Measurements from ENCODE around the gene AFP.
A peak's percentile ranks its signal among the peaks of the same experiment; 100 is the strongest.

The AFP gene

DNA sequence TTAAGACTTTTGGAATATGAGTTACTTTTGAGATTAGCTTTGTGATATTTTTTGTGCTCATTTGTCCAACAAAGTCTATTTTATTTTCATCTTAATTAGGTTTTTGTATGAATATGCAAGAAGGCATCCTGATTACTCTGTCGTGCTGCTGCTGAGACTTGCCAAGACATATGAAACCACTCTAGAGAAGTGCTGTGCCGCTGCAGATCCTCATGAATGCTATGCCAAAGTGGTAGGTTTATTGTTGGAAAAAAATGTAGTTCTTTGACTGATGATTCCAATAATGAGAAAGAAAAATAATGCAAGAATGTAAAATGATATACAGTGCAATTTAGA lies 21.1 kb upstream of the AFP start:
- DNase-seq (ENCODE audit: low read depth): no peak

DNA sequence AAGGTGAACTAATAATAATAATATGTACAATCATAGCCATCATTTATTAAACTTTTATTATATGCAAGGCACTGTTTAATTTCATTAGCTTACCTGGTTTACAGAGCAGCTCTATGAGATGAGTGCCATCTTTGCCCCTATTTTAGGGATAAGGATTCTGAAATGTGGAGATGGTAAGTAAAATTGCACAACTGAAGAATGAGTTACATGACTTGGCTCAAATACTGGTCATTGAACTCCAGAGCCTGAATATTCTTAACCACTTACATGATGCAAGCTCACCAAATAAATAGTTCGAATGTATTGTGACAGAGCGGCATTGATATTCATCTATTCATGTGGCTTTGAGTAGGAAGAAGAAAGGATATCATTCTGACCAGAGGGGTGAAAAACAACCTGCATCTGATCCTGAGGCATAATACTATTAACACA lies 20.2 kb upstream of the AFP start:
- no peak for DNase-seq (ENCODE audit: low read depth)

DNA sequence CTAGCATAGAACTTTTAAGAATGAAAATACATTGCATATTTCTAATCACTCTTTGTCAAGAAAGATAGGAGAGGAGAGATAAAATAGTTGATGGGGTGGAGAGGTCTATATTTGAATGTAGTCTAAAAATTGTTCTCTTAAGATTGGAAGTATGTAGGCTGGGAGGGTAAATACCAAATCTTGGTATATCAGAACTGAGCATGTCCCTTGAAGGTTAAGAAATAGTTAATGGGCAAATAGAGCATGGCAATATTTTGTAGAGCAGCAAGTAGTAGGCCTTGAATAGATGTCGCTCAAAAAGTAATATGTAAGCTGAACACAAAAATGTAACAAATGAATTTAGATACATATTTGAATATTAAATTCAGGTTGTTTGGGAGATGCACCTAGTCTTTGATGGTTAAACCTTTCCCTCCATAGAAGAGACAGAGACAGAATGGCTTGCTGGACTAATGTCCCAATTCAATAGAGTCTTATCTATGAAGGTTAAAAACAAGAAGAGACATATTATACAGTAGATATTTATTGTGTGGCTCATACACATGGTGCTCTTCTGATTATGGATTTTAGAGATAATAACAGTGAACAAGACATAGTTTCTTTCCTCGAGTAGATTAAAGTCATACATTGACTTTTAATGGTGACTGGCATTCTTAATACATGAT lies 19.5 kb upstream of the AFP start:
- DNase-seq (ENCODE audit: low read depth): no peak

DNA sequence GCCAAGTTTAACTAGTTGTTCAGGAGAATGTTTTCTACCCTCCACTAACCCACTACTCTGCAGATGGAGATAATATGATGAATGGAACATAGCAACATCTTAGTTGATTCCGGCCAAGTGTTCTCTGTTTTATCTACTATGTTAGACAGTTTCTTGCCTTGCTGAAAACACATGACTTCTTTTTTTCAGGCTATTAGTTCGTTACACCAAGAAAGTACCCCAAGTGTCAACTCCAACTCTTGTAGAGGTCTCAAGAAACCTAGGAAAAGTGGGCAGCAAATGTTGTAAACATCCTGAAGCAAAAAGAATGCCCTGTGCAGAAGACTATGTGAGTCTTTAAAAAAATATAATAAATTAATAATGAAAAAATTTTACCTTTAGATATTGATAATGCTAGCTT lies 18.7 kb upstream of the AFP start:
- no peak for DNase-seq (ENCODE audit: low read depth)

DNA sequence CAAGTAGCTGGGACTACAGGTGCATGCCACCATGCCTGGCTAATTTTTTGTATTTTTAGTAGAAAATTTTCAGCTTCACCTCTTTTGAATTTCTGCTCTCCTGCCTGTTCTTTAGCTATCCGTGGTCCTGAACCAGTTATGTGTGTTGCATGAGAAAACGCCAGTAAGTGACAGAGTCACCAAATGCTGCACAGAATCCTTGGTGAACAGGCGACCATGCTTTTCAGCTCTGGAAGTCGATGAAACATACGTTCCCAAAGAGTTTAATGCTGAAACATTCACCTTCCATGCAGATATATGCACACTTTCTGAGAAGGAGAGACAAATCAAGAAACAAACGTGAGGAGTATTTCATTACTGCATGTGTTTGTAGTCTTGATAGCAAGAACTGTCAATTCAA lies 18.0 kb upstream of the AFP start:
- peak; percentile 42 for DNase-seq (ENCODE audit: low read depth)

DNA sequence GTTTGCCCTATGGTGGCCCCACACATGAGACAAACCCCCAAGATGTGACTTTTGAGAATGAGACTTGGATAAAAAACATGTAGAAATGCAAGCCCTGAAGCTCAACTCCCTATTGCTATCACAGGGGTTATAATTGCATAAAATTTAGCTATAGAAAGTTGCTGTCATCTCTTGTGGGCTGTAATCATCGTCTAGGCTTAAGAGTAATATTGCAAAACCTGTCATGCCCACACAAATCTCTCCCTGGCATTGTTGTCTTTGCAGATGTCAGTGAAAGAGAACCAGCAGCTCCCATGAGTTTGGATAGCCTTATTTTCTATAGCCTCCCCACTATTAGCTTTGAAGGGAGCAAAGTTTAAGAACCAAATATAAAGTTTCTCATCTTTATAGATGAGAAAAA lies 17.3 kb upstream of the AFP start:
- no peak for DNase-seq (ENCODE audit: low read depth)

DNA sequence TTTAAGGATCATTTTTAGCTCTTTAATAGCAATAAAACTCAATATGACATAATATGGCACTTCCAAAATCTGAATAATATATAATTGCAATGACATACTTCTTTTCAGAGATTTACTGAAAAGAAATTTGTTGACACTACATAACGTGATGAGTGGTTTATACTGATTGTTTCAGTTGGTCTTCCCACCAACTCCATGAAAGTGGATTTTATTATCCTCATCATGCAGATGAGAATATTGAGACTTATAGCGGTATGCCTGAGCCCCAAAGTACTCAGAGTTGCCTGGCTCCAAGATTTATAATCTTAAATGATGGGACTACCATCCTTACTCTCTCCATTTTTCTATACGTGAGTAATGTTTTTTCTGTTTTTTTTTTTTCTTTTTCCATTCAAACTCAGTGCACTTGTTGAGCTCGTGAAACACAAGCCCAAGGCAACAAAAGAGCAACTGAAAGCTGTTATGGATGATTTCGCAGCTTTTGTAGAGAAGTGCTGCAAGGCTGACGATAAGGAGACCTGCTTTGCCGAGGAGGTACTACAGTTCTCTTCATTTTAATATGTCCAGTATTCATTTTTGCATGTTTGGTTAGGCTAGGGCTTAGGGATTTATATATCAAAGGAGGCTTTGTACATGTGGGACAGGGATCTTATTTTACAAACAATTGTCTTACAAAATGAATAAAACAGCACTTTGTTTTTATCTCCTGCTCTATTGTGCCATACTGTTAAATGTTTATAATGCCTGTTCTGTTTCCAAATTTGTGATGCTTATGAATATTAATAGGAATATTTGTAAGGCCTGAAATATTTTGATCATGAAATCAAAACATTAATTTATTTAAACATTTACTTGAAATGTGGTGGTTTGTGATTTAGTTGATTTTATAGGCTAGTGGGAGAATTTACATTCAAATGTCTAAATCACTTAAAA lies 16.6 kb upstream of the AFP start:
- DNase-seq (ENCODE audit: low read depth): no peak

DNA sequence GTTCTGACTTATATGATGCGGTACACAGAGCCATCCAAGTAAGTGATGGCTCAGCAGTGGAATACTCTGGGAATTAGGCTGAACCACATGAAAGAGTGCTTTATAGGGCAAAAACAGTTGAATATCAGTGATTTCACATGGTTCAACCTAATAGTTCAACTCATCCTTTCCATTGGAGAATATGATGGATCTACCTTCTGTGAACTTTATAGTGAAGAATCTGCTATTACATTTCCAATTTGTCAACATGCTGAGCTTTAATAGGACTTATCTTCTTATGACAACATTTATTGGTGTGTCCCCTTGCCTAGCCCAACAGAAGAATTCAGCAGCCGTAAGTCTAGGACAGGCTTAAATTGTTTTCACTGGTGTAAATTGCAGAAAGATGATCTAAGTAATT lies 15.4 kb upstream of the AFP start:
- no peak for DNase-seq (ENCODE audit: low read depth)

DNA sequence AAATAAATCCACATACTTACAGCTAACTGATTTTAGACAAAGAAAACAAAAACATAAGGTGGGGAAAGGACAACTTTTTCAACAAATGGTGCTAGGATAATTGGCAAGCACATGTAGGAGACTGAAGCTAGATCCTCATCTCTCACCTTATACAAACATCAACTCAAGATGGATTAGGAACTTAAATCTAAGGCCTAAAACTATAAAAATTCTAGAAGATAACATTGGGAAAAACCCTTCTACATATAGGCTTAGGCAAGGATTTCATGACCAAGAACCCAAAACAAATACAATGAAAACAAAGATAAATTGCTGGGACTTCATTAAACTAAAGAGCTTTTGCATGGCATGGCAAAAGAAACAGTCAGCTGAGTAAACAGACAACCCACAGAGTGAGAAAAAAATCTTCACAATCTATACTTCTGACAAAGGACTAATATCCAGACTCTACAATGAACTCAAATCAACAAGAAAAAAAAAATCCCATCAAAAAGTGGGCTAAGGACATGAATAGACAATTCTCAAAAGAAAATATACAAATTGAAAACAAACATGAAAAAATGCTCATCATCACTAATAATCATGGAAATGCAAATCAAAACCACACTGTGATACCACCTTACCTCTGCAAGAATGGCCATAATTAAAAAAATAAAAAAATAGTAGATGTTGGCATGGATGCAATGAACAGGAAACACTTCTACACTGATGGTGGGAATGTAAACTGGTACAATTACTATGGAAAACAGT lies 14.1 kb upstream of the AFP start:
- no peak for DNase-seq (ENCODE audit: low read depth)

DNA sequence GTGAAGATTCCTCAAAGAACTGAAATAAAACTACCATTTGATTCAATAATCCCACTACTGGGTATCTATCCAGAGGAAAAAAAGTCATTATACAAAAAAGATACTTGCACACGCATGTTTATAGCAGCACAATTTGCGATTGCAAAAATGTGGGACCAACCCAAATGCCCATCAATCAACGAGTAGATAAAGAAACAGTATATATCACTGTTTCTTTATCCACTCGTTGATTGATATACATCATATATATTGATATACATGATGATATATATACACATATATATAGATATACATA lies 13.6 kb upstream of the AFP start:
- no peak for DNase-seq (ENCODE audit: low read depth)

DNA sequence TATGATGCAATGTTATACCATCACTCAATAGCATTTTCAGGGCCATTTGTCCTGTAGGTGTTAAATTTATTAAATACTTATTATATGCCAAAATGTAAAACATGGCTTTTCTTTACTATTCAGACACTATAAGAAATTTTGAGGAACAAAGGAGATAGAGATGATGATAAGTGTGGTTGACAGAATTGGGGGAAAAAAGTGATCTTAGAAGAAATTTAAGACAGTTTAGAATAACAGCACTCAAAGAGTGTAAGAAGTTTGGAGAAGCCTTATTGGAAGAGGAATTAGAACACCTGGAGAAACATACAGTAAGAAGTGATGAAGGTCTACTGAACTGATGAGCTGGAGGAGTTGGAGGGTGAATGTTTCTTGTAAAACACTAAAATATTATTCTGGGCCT lies 12.8 kb upstream of the AFP start:
- DNase-seq (ENCODE audit: low read depth): no peak

DNA sequence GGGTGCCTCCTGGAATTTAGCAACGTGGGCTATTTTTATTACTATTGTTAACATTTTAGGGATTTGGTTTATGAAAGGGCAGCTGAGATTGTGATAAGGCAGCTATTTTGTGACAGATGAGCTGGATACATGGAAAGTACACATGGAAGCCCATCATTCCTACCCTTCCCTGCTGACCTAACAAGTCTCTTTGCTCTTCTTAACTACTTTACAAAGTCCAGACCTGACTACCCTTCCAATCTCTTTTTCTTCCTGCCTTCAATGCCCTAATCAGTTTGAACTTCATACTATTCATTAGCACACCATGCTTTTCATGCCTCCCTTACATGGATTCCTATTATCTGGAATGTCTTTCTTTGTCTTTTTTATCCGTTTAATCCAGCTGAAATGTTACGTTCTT lies 9.4 kb upstream of the AFP start:
- no peak for DNase-seq (ENCODE audit: low read depth)

DNA sequence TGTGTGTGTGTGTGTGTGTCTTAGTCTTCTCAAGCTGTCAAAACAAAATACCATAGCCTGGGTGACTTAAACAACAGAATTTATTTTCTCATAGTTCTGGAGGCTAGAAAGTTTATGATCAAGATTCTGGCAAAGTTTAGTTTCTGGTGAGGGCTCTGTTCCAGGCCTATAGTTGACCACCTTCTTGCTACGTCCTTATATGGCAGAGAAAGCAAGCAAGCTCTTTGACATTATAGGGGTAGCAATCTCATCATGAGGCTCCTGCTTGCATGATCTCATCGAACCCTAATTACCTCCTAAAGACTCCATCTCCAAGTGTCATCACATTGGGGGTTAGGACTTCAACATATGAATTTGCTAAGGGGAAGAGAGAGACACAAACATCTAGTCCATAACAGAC lies 6.9 kb upstream of the AFP start:
- no peak for DNase-seq (ENCODE audit: low read depth)

DNA sequence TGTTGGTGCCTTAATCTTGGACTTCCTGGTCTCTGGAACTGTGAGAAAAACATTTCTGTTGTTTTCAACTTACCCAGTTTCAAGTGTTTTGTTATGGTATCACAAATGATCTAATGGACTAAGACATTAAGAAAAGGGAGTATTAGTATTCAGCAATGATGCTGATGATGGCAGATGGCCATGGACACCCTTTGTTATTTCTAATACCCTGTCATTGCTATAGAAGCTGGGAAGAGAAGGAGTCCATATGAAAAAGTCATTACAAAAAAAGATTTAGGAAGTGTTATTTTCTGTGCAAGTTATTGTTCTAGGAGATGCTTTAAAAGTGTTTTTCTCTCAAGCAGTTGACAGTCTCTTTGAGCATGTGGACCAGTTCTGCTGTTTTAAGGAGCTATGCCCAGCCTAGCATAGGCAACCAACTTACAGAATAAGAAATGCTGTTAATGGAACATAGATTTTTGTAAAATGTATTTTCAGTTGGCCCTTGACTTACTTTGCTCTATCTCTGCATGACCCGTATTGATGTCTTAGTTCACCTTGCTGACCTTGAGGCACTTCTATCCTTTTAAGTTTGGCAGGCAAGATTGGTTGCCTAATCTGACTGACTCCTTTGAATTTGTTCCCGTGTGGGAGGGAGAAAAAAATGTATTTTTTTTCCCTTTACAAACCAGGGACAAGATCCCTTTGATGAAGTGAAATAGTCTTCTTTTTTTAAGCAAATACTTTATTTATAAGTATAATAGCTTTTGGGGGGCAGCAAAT lies 6.0 kb upstream of the AFP start:
- DNase-seq (ENCODE audit: low read depth): no peak

DNA sequence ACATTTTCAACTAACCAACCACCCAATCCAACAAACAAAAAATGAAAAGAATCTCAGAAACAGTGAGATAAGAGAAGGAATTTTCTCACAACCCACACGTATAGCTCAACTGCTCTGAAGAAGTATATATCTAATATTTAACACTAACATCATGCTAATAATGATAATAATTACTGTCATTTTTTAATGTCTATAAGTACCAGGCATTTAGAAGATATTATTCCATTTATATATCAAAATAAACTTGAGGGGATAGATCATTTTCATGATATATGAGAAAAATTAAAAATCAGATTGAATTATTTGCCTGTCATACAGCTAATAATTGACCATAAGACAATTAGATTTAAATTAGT lies 4.2 kb upstream of the AFP start:
- no peak for DNase-seq (ENCODE audit: low read depth)

DNA sequence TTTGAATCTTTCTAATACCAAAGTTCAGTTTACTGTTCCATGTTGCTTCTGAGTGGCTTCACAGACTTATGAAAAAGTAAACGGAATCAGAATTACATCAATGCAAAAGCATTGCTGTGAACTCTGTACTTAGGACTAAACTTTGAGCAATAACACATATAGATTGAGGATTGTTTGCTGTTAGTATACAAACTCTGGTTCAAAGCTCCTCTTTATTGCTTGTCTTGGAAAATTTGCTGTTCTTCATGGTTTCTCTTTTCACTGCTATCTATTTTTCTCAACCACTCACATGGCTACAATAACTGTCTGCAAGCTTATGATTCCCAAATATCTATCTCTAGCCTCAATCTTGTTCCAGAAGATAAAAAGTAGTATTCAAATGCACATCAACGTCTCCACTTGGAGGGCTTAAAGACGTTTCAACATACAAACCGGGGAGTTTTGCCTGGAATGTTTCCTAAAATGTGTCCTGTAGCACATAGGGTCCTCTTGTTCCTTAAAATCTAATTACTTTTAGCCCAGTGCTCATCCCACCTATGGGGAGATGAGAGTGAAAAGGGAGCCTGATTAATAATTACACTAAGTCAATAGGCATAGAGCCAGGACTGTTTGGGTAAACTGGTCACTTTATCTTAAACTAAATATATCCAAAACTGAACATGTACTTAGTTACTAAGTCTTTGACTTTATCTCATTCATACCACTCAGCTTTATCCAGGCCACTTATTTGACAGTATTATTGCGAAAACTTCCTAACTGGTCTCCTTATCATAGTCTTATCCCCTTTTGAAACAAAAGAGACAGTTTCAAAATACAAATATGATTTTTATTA lies 3.6 kb upstream of the AFP start:
- peak; percentile 37 for DNase-seq (ENCODE audit: low read depth)

DNA sequence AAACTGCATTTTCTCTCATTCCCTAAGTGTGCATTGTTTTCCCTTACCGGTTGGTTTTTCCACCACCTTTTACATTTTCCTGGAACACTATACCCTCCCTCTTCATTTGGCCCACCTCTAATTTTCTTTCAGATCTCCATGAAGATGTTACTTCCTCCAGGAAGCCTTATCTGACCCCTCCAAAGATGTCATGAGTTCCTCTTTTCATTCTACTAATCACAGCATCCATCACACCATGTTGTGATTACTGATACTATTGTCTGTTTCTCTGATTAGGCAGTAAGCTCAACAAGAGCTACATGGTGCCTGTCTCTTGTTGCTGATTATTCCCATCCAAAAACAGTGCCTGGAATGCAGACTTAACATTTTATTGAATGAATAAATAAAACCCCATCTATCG lies 2.9 kb upstream of the AFP start:
- no peak for DNase-seq (ENCODE audit: low read depth)

DNA sequence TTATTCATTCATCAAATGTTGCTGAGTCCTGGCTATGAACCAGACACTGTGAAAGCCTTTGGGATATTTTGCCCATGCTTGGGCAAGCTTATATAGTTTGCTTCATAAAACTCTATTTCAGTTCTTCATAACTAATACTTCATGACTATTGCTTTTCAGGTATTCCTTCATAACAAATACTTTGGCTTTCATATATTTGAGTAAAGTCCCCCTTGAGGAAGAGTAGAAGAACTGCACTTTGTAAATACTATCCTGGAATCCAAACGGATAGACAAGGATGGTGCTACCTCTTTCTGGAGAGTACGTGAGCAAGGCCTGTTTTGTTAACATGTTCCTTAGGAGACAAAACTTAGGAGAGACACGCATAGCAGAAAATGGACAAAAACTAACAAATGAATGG lies 1.7 kb upstream of the AFP start:
- peak; percentile 21 for DNase-seq (ENCODE audit: low read depth)

DNA sequence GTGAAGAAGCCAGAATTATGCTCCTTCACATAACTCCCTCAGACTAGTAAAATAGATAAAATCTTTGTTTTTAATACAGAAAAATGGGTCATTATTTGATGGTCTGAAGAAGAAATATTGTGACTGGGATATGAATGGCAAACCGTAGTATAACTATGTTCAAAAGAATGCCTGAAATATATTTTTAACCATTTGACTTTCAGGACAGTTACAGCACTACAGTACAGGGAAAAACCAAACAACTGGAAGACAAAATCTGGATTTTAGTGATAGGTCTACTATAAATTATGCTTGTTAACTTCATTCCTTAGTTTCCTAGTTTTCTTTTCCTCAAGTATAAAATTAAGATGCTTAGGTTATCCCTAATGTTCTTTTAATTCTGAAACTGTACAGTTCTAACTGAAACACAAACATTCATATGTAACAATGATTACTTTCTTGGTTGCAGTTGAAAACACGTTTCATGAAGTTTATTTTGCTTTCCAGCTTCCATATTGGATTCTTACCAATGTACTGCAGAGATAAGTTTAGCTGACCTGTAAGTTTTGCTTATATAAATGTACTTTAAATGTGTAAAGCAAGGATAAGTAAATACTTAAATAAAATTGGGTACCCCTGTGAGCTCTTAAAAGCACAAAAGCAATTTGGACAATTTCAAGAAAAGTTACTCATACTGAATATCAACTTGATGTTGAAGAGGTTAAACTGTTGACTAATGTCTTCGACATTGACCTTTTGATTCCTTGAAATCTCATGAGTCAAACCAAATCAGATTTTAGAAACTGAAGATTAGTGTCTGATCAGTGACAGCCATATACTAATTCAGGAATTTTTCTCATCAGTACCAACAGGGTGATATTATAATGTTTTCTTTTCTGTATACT lies 895 bp downstream of the AFP start:
- no peak for DNase-seq (ENCODE audit: low read depth)

DNA sequence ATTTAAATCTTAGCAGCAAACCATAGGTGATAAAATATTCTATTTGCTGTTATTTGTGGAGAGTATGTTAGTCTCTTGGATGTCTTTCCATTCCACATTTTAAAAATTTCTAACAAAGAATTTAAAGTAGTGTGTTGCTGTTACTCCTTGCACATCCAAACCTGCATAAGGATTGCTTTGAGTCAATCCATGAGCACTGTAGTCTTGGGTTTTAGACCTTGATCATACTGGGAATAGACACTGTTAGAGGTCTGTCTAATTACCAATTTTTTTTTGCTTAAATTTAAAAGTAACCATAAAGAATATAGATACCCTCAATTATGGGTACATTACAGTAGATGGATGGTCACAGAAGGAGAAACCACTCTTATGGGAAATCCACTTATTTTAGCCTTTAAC lies 1.5 kb downstream of the AFP start:
- no peak for DNase-seq (ENCODE audit: low read depth)

DNA sequence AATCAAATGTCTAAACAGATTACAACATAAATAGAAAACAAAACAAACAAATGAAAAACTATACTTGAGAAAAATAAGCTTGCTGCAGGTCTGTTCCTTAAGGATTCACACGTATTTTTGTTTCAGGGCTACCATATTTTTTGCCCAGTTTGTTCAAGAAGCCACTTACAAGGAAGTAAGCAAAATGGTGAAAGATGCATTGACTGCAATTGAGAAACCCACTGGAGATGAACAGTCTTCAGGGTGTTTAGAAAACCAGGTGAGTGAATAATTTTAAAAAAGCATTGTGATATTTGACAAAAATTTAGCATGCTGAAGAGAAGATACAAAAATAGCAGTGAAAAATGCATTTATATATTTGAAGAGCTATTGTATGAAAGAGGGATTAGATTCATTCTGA lies 2.0 kb downstream of the AFP start:
- DNase-seq (ENCODE audit: low read depth): no peak

Measured in amniotic epithelial cell (primary cell).